Vagina (tissue), 2 donors: ENCODE data around the gene AP3S1.

Experiments used
- CTCF ChIP-seq, 3 experiments: fragments of 450-650 bp in 2 of 3; fragments of 200-600 bp in 1 of 3; sonication (generic) in 1 of 3; IDR thresholded peaks; one replicate each; pipeline ENCODE4 v1.5.1; 2017 to 2019; ENCODE audit warnings: antibody characterized with exemption in 3 of 3, mild to moderate bottlenecking in 2 of 3, moderate library complexity in 2 of 3
- POLR2A ChIP-seq, 2 donors: fragments of 450-650 bp; IDR thresholded peaks; one replicate each; pipeline ENCODE4 v1.6.1; 2017; ENCODE audit warnings: antibody characterized with exemption in 2 of 2, mild to moderate bottlenecking in 2 of 2, moderate library complexity in 2 of 2
- POLR2AphosphoS5 ChIP-seq, 2 donors: sonication (generic); formaldehyde crosslinking; IDR thresholded peaks; one replicate each; pipeline ENCODE4 v1.9.0; 2017; ENCODE audit warnings: antibody characterized with exemption in 2 of 2, mild to moderate bottlenecking in 2 of 2, low read depth in 1 of 2; ENCODE audit not compliant: insufficient read depth in 1 of 2

DNA sequence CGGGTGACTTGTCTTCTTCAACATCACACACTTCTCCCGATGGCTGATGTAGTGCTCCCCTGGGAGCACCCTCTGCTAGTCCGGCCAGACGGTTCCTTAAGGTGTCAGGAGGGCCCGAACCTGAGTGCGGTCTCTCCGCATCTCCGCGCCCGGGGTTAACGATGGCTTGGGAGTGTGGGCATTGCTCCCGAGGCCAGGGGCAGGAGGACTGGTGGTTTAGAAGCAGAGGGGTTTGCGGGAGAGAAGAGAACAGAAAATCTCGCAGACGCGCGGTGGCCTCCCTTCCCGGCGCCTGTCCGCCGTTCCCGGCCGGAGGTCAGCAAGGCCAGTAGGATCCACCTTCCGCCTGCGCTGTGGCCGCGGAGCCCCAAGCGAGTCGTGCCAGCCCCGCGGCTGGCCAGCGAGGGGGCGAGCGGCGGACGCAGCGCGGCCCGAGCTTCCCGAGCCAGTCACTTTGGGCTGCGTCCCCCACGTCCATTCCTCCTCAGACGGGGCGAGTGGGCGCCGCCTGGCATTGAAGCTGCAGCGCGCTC is 26.0 kb upstream of the AP3S1 start:
- TF ChIP-seq CTCF (IDR thresholded peaks at IDR 0.05), result no peak
- no peak for TF ChIP-seq POLR2AphosphoS5 (IDR thresholded peaks at IDR 0.05; ENCODE audit: insufficient read depth in 1 of 2, low read depth in 1 of 2)
- TF ChIP-seq POLR2A (IDR thresholded peaks at IDR 0.05), result no peak
